Measurements from ENCODE around the gene ADAMTS17.
"Not testable (repeated sequence)": the region's sequence is repeated elsewhere in the genome, so short reads cannot be mapped to it uniquely, and the experiment has no call there.

Gene ADAMTS17

GRCh38 chr15:99993681-99994131 is 348.1 kb downstream of the ADAMTS17 start:
- no peak for DNase-seq (ENCODE audit: low spot score)

GRCh38 chr15:99993262-99993661 is 348.5 kb downstream of the ADAMTS17 start:
- DNase-seq (ENCODE audit: low spot score): no peak

GRCh38 chr15:99992611-99993231 is 349.1 kb downstream of the ADAMTS17 start:
- DNase-seq (ENCODE audit: low spot score): no peak

GRCh38 chr15:99989095-99989494 is 352.7 kb downstream of the ADAMTS17 start:
- no peak for DNase-seq (ENCODE audit: low spot score)

- no peak for DNase-seq (ENCODE audit: low spot score)
Observed at GRCh38 chr15:99987701-99988100, 354.1 kb downstream of the ADAMTS17 start.

GRCh38 chr15:99987119-99987506 is 354.7 kb downstream of the ADAMTS17 start:
- DNase-seq (ENCODE audit: low spot score): no peak

GRCh38 chr15:99986297-99987118 is 355.3 kb downstream of the ADAMTS17 start:
- no peak for DNase-seq (ENCODE audit: low spot score)

- DNase-seq (ENCODE audit: low spot score): no peak
Observed at GRCh38 chr15:99985878-99986277, 355.9 kb downstream of the ADAMTS17 start.

- no peak for DNase-seq (ENCODE audit: low spot score)
Observed at GRCh38 chr15:99984491-99985243, 357.1 kb downstream of the ADAMTS17 start.

GRCh38 chr15:99983886-99984286 is 357.9 kb downstream of the ADAMTS17 start:
- no peak for DNase-seq (ENCODE audit: low spot score)

- DNase-seq (ENCODE audit: low spot score): no peak
Observed at GRCh38 chr15:99983171-99983885, 358.4 kb downstream of the ADAMTS17 start.

GRCh38 chr15:99982662-99983061 is 359.1 kb downstream of the ADAMTS17 start:
- DNase-seq (ENCODE audit: low spot score): no peak

- DNase-seq (ENCODE audit: low spot score): no peak
Observed at GRCh38 chr15:99981839-99982658, 359.7 kb downstream of the ADAMTS17 start.

GRCh38 chr15:99981191-99981647 is 360.6 kb downstream of the ADAMTS17 start:
- DNase-seq (ENCODE audit: low spot score): no peak

GRCh38 chr15:99980752-99981151 is 361.0 kb downstream of the ADAMTS17 start:
- DNase-seq (ENCODE audit: low spot score): no peak

GRCh38 chr15:99979886-99980285 is 361.9 kb downstream of the ADAMTS17 start:
- not testable (repeated sequence) for DNase-seq (ENCODE audit: low spot score)

GRCh38 chr15:99979371-99979770 is 362.4 kb downstream of the ADAMTS17 start:
- DNase-seq (ENCODE audit: low spot score): no peak

- DNase-seq (ENCODE audit: low spot score): no peak
Observed at GRCh38 chr15:99978426-99978825, 363.3 kb downstream of the ADAMTS17 start.

GRCh38 chr15:99977929-99978328 is 363.8 kb downstream of the ADAMTS17 start:
- no peak for DNase-seq (ENCODE audit: low spot score)

- no peak for DNase-seq (ENCODE audit: low spot score)
Observed at GRCh38 chr15:99976811-99977271, 364.9 kb downstream of the ADAMTS17 start.

- DNase-seq (ENCODE audit: low spot score): no peak
Observed at GRCh38 chr15:99976000-99976399, 365.8 kb downstream of the ADAMTS17 start.
